Stimulated activated CD4-positive, alpha-beta T cell treated with anti-CD3 and anti-CD28 coated beads, Interleukin-15, amount 100 ng/mL, for 1 hour (primary cell): Measurements from ENCODE around the gene LPCAT2.

Experiments
- DNase-seq, 2 donors: peaks; one replicate each; pipeline ENCODE4 v3.0.0-alpha.2; 2020; ENCODE audit warnings: low read depth in 1 of 2, low spot score in 1 of 2

The LPCAT2 gene

DNA sequence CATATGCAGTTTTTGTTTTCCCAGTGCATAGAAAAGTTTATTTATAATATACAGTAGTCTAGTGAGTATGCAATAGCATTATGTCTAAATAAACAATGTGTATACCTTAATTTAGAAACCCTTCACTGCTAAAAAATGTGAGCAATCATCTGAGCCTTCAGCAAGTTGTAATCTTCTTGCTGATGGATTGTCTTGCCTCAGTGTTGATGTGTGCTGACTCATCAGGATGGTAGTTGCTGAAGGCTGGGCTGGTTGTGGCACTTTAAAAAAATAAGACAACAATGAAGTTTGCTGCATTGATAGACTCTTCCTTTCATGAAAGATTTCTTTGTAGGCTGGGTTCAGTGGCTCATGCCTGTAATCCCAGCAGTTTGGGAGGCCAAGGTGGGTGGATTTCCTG, 43.7 kb downstream of the LPCAT2 start:
- no peak for DNase-seq

DNA sequence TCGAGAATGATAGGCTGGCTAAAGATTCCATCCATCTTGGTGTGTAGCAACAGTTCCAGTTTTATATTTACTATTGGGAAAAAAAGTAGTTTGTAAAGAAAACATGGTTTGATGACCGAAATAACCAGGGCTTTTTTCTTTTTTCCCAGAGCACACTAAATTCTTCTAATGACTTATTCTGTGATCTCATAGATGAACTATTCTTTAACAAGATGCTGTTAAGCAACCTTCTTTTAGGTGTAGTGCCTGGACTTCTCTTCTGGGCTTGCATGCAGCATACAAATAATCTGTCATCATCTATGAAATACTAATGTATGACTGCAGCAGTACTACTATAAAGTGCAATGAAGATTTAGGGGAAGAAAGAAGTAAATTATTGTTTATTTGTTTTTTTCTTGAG, 46.6 kb downstream of the LPCAT2 start:
- no peak for DNase-seq

DNA sequence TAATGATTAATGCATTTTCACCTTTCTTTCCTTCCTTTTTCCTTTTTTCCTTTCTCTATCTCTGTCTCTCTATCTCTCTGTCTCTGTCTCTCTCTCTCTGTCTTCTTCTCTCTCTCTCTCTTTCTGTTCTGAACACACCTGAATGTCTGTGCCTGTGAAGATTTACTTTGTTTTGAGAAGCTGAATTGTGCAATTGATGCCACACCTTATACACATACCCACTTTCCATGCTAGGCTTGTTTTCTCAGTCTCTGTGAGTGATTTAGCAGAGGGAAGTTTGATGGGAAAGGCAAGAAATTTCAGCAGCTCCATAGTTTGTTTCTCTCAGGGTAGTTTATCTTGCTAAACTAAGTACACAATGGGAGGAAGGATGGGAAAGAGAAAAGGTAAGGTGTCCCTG, 48.3 kb downstream of the LPCAT2 start:
- DNase-seq: no peak

DNA sequence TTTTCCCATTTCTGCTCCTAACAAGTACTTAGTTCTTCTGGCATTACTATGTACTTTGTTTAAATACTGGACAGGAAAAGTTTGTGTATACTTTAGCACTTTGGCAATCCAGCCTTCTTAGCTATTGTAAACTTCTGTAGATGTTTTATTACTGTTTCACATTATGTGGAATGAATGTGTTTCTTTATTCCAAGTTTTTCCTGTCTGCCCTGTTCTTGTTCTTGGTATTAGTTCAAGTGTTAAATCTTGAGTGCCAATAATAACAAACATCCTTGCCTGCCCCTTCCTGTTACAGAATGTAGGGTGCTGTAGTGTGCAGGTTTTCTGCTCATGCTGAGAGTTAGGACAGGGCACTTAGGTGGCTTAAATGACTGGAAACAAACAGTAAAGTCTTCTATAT, 50.4 kb downstream of the LPCAT2 start:
- no peak for DNase-seq

DNA sequence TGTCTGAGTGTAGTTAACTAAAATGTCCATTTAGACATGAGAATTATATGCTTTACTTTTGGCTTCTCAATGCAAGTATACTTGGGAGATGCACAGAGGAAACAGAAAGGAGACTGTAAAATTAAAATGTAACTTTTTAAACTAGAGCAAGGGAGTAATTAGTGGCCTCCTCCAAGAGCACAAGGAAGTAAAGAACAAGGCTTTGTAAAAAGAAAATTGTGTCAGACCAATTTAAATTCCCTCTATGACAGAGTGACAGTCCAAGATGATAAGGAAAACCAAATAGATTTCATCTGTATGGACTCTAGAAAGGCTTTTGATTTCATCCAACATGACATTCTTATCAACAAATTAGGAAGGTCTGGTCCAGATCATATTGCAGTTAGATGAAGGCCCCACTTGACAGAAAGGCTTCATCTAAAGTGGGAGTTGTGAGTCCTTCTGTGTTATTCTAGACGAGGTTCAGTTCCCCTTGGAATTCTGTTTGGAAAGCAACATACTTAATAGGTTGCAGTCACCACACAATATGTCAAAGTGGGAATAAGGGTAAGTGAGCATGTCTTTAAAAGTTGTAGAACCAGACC, 51.2 kb downstream of the LPCAT2 start:
- no peak for DNase-seq

DNA sequence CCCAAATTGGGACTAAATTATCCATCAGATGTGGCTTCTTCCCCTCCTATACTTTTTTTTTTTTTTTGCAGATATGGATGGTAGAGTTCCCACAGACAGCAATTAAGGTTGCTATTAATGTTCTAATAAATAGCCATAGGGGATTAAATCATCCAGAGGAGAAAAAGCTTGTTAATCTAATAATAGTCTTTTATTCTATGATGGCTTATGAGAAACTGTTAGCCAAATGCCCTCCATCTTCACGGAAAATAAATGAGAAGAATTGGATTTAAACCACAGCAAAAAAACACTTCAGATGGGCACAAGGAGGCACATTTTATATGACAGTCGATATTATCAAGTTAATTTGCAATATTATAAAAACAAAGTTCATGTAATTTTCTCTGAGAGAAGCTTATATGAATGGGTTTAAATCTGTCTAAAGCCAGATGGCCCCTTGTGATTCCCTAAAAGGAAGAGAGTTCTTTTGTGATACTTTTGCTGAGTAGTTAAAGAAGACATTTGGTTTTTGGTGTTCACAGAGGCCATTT, 52.5 kb downstream of the LPCAT2 start:
- no peak for DNase-seq

DNA sequence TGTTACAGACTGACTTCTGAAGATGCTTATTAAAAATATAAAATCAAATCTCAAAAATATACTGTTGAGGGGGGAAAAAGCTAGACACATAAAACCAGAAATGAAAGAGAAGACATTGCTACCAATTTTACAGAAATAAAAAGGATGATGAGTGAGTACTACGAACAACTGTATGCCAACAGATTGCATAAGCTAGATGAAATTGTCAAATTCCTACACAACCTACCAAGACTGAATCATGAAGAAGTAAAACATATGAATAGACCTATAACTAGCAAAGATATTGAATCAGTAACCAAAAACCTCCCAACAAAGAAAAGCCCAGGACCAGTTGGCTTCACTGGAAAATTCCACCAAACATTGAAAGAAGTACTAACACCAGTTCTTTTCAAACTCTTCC, 54.1 kb downstream of the LPCAT2 start:
- DNase-seq: no peak

DNA sequence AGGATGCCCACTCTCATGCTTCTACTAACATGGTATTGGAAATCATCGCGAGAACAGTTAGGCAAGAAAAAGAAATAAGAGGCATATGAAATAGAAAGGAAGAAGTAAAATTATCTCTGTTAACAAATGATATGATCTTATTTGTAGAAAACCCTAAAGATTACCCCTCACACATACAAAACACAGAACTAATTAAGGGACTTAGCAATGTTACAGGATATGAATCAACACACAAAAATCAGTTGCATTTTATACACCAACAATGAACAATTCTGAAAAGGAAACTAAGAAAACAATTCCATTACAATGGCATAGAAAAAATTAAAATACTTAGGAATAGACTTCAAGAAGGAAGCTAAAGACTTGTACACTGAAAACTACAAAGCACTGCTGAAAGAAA, 54.9 kb downstream of the LPCAT2 start:
- DNase-seq: no peak

DNA sequence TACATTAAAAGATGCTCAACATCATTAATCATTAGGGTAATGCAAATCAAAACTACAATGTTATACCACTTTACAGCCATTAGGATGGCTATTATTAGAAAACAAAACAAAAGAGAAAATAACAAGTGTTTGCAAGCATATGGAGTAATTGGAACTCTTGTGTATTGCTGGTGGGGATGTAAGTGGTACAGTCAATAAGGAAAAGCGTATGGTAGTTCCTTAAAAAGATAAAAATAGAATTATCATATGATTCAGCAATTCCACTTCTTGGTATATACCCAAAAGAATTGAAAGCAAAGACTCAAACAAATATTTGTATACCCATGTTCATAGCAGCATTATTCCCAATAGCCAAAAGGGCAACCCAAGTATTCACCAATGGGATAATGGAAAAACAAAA, 56.2 kb downstream of the LPCAT2 start:
- DNase-seq: no peak

DNA sequence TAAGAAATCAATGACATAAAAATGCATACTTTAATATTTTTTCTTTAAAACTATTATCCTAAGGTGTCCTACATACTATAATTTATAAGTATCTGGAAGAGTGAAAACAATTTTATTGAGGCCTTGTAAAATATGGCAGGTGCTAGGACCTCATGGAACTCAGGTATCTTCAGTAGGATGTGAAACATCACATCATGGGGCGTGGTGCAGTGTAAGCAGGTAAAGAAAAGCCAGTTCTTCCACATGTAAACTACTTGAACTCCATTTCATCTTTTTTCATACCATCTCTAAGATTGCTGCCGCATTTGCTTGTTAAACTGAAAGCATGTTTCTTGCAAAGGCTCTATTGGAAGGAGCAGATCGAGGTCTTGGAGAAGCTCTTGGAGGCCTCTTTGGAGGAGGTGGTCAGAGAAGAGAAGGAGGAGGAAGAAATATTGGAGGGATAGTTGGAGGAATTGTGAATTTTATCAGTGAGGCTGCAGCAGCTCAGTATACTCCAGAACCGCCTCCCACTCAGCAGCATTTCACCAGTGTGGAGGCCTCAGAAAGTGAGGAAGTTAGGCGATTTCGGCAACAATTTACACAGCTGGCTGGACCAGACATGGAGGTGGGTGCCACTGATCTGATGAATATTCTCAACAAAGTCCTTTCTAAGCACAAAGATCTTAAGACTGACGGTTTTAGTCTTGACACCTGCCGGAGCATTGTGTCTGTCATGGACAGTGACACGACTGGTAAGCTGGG, 57.7 kb downstream of the LPCAT2 start, which contains the start of gene CAPNS2:
Gene CAPNS2, plus strand, starts transcription at position 253 of the 744 bp plus-strand sequence. Its CDS starts 73 bp downstream, at position 326.
- no peak for DNase-seq

DNA sequence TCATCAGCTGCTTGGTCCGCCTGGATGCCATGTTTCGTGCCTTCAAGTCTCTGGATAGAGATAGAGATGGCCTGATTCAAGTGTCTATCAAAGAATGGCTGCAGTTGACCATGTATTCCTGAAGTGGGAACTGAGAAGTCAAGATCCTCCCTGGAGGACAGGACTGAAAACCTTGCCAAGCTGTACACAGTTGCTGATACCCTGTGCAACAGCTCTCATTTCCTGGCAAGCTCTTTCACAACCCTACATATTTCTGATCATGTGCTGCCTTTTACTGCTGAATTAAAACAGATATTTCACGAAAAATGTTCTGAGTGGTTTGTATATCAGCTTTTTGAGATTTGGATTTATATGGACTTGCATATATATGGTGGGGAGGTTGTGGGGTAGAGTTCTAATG, 58.5 kb downstream of the LPCAT2 start:
- DNase-seq: no peak

DNA sequence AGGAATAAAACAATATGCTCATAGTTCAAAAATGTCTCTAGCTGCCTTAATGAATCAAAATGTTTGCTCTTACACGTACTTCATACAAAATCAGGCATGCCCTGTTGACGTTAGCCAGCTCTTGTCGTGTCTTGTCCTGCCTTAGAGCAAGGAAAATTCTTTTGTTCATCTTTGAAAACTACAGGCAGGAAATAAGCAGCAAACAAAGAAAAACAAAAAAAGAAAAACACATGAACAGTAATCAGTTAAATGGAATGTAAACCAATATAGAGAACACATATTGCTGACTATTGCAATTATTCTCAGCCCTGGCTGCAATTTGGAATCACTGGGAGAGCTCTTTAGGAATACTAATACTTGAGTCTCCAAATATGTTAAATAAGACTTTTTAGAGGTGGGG, 59.3 kb downstream of the LPCAT2 start:
- no peak for DNase-seq

DNA sequence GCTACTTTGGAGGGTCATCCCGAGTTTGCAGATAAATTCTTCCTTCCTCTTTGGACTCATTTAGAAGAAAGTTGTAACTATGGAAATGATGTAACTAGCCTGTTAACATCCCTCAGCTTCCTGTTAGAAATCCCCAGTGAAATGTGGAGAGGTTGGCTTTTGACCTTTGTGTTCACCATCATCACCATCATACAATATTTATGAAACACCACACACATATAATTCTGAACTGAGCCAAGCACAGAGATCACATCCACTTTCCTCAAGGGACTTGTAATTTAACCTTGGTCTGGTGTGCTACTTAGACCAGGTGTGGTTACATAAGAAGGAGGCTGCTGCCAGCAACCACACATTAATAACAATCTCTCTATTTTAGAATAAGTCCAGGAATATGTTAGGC, 60.2 kb downstream of the LPCAT2 start:
- DNase-seq: no peak

DNA sequence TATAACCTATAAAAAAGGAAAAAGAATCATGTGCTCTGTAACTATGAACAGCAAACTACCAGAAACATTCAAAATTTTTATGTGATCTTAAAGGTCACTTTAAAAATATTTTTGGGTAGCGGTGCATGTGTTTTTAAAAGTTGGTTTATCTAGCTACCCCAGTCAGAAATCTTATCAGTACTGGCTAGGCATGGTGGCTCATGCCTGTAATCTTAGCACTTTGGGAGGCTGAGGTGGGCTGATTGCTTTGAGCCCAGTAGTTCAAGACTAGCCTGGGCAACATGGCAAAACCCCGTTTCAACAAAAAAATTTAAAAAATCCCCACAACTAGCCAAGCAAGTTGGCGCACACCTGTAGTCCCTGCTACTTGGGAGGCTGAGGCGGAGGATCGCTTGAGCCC, 61.3 kb downstream of the LPCAT2 start:
- DNase-seq: no peak

DNA sequence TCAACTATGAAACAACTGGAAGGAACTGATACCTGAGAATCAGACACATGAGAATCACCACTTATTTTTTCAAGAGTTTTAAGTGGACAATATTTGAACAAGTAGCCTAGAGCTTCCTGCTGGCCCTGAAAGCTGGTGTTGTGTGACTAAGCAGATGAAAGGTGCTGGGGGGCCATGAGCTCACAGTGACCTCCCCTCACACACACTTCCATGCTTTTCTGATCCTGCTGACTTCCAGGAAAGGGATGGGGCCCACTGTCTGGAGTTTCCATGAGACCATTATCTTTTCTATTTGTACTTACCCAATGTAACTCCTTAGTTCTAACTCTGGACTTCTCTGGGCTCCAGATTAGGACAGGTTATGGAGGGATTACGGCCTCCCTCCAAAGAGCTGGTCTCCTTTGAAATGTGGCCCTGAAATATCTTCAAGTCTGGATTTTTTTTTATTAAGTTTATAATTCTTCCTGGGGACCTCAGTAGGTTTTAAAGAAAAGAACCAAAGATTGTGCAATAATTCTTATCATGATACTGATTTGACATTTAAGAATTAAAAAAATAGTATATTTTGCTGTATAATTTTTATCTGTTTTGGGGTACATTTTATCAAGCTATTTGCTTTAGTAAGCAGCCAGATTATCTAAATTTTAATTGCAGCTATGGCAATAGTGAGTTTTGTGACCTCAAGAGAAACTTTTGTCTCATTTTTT, 62.5 kb downstream of the LPCAT2 start:
- no peak for DNase-seq

DNA sequence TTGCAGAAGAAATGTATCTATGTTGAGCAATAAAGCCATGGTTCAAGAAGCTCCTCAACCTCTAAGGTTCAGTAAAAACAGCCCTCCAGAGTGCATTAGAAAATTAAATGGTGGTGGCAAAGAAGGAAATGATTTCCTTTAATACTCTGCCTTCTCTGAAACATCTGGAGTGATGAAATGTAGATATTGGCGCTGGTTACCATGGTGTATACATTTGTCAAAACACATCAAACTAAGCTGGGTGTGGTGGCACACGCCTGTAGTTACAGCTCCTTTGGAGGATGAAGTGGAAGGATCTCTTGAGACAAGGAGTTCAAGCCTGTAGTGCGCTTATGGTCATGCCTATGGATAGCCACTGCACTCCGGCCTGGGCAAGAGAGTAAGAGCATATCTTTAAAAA, 63.6 kb downstream of the LPCAT2 start:
- no peak for DNase-seq

DNA sequence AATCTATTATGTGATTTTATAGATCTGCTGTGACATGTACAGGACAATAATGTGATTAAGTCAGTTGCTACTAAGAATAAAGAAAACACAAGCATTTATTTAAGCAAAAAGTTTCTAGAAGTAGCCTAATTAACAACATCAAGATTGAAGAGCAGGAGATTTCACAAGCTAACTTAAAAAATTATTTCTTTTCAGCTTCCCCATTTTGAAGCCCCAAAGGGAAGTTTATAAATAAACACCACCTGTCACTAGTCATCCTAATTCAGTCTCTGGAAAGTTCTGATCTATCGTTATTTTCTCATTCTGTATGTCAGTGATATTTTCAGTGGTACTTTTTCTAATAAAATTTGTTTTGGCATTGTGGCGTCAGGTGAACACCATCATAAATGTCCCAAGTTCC, 65.9 kb downstream of the LPCAT2 start:
- no peak for DNase-seq

DNA sequence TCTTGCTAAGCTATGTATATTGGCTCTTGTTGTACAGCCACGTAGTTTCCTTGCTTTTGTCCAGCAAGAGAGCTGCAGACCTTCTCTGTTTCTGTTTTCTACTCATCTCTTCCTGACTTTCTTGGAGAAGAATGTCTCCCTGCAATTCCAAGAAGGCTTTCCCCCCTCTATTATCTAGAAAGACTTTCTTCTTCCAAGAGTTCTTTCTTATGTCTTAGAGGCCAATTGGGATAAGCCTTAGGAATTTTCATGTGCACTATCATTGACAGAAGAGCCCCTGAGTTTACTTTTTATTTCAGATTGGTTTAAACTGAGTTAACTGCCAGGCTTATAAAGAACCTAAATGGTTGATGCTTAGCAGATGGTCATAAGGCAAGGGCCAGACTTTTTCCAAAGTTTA, 66.6 kb downstream of the LPCAT2 start:
- DNase-seq: no peak

DNA sequence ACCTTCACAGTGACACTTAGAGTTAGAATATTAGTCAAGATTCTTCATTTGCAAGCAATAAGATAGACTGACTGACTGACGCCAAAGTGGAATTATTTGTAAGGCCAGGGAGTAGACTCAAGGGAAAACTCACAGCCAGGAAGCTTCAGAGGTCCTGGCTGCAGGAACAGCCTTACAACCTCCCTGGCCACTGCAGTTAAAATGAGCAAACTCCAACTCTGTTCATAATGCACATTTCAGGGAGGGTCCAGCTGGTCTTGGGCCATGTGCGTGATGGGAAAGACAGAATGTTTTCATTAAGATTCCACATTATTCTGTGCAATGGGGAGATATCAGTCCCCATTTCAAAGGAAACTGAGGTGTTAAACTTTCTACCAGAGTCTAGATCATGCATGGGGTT, 67.5 kb downstream of the LPCAT2 start:
- no peak for DNase-seq

DNA sequence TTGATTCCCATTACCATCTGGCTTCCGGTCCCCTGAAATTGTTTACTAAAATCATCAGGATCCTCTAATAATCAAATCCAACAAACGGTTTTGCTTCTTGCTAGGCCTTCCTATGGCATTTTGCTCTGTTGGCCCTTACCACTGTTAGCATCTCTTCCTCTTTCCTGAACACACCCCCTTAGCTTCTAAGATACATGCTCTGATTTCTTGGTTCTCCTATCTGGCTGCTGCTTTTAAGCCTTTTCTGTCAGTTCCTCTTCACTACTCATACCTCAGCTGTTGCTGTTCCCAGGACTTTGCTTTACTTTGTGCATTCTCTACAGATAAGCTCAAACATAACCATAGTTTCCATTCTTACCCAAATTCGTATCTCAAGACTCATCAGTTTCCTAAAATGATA, 69.0 kb downstream of the LPCAT2 start:
- no peak for DNase-seq

DNA sequence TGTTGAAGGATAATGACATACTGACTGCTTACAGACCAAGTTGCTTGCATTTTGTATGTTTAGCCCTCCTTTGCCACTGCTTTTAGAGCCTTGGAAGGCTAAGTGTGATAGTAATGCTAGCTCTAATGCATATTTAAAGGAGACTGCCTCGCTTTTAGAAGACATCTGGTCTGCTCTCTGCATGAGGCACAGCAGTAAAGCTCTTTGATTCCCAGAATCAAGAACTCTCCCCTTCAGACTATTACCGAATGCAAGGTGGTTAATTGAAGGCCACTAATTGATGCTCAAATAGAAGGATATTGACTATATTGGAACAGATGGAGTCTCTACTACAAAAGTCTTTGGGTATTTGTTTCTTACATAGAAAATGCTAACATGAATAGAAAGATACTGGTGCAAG, 76.8 kb downstream of the LPCAT2 start:
- no peak for DNase-seq

DNA sequence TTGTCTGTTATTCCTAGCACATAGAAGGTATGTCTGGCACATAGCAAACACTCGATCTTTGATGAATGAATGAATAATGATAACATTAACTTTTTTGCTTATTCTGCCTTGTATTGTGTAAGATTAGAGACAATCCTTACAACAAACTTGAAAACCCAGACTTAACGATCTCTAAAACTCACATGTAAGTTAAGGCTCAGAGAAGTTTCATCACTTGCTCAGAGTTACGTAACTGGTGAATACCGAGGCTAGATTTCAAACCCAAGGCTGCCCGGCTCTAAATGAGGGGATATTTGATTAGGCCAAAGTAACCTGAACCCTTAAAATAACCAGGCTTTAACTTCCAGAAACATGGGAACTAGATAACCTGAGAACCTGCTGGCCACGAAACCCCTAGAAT, 79.9 kb downstream of the LPCAT2 start:
- DNase-seq: no peak
